ENCODE data around the gene TMEM74B.

TMEM74B gene

DNA sequence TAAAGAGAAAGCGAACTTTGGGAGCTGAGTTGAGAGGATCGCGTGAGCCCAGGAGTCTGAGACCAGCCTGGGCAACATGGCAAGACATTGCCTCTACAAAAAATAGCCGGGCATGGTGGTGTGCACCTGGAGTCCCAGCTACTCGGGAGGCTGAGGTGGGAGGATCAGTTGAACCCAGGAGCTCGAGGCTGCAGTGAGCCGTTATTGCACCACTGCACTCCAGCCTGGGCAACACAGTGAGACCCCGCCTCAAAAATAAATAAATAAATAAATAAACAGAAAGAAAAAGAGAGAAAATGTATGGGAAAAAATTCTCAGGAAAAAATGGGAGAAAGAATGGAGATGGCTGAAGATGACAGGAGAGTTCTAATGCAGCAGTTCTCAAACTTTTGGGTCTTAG lies 21.0 kb upstream of the TMEM74B start:
- DNase-seq (ENCODE audit: low spot score), result no peak

- DNase-seq (ENCODE audit: low spot score), result no peak
Measured at GRCh38 chr20:1204576-1204975, 19.8 kb upstream of the TMEM74B start.

- no peak for DNase-seq (ENCODE audit: low spot score)
Measured at GRCh38 chr20:1204113-1204512, 19.3 kb upstream of the TMEM74B start.

- DNase-seq (ENCODE audit: low spot score), result no peak
Measured at GRCh38 chr20:1203630-1204029, 18.8 kb upstream of the TMEM74B start.

DNA sequence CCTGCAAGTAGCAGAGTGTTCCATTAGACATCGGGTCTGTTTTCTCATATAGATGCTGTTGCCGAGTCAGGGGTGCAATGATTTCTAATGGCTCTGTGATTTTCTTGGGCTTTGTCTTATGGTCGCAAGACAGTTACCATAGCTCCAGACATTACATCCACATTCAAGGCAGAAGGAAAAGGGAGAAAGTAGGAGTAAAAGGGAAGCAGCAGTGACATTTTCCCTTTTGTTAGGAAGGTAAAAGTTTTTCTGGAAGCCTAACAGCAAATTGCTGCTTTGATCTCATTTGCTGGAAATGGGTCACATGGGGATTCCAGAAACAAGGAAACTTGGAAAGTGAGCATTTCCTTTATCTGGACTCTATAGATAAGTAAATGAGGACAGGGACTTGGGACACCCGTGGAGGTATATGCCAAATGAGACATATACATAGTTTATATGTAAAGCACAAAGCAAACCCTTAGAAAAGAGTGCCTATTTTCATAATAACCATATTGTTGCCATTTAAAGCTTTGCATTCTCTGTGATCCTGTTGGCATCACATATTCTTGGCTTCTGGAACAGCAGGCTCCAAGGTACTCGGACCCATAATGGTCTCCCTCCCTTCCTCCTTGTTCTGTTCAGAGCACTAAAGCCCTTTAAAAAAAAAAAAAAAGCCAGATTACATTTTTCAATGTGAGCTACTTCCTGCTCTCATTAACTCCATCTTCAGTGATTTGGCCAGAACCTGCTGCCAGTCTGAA lies 18.2 kb upstream of the TMEM74B start, which contains the start of gene C20orf202:
Gene C20orf202, plus strand, starts transcription at position 693 of the 743 bp plus-strand sequence. CDS start 132 bp downstream, outside the sequence.
- no peak for DNase-seq (ENCODE audit: low spot score)

DNA sequence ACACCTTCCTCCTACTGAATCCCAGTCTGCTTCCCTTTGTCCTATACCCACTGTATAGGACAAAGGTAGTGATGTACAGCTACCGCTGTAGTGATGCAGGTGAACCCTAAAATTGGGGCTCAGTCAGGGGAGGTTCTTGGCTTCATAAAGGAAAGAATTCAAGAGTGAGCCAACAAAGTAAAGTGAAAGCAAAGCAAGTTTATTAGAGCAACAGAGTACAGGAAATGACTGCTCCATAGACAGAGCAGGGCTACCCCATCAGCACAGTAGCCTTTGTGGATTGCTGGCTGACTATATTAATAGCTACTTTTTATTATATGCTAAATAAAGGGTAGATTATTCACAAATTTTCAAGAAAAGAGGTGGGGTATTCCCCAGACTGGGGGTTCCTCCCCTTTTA lies 15.2 kb upstream of the TMEM74B start:
- DNase-seq (ENCODE audit: low spot score), result no peak

DNA sequence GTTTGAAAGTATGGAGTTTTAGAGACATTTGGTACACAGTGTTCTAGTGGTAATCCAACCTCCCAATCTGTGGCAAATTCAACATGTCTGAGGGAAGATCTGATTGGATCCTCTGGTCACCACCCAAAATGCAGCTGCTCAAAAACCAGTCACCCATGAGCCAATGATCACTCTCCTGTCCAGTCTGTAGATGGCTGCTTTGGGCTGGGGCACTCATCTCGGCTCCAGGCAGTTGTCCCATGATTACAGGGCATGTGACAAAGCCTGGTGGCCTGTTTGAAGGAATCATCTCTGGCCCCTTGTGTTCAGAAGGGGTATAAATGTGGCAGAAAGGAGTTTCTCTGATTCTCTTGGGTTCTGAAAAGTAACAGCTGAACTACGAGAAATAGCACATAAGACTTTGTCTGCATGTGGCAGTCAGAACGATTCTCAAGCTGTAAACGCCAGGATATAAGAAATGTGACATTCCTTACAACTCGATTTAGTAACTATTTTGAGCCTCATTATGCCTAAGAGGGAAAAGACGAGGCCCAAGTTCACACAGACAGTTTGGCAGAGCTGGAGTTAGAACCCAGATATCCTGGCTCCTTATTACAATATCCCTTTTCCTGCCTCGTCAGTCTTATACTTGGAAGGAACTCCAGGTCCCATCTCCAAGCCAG lies 14.6 kb upstream of the TMEM74B start:
- DNase-seq (ENCODE audit: low spot score), result no peak

GRCh38 chr20:1198751-1199150 lies 14.0 kb upstream of the TMEM74B start:
- DNase-seq (ENCODE audit: low spot score), result no peak

GRCh38 chr20:1197801-1198200 lies 13.0 kb upstream of the TMEM74B start:
- DNase-seq (ENCODE audit: low spot score), result no peak

- no peak for DNase-seq (ENCODE audit: low spot score)
Measured at GRCh38 chr20:1196634-1197033, 11.9 kb upstream of the TMEM74B start.

- DNase-seq (ENCODE audit: low spot score), result no peak
Measured at GRCh38 chr20:1195226-1195625, 10.4 kb upstream of the TMEM74B start.

GRCh38 chr20:1191299-1191698 lies 6.5 kb upstream of the TMEM74B start:
- no peak for DNase-seq (ENCODE audit: low spot score)

GRCh38 chr20:1190847-1191246 lies 6.1 kb upstream of the TMEM74B start:
- no peak for DNase-seq (ENCODE audit: low spot score)

DNA sequence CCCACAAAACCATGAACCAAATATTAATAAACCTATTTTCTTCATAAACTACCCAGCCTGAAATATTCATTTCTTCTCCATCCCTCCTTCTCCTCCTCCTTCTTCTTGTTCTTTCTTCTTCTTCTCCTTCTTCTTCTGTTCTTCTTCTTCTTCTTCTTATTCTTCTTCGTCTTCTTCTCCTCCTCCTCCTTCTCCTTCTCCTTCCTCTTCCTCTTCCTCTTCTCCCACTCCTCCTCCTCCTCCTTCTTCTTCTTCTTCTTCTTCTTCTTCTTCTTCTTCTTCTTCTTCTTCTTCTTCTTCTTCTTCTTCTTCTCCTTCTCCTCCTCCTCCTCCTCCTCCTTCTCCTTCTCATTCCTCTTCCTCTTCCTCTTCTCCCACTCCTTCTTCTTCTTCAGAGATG lies 5.0 kb upstream of the TMEM74B start:
- DNase-seq (ENCODE audit: low spot score), result no peak

DNA sequence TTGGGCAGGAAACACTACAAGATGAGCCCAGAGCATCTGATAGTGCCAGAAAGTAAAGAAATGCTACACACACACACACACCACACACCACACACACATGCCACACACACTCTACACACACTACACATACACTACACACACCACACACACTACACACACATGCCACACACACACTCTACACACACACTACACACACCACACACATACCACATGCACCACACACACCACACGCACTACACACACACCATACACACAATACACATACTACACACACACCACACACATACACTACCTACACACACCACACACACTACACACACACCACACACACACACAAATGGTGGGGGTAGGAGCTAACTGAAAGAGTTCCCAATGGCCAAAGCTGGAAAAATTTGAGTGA lies 3.6 kb upstream of the TMEM74B start:
- no peak for DNase-seq (ENCODE audit: low spot score)

GRCh38 chr20:1187605-1188171 lies 2.9 kb upstream of the TMEM74B start:
- DNase-seq (ENCODE audit: low spot score), result no peak

GRCh38 chr20:1186367-1186991 lies 1.7 kb upstream of the TMEM74B start:
- DNase-seq (ENCODE audit: low spot score), result no peak

DNA sequence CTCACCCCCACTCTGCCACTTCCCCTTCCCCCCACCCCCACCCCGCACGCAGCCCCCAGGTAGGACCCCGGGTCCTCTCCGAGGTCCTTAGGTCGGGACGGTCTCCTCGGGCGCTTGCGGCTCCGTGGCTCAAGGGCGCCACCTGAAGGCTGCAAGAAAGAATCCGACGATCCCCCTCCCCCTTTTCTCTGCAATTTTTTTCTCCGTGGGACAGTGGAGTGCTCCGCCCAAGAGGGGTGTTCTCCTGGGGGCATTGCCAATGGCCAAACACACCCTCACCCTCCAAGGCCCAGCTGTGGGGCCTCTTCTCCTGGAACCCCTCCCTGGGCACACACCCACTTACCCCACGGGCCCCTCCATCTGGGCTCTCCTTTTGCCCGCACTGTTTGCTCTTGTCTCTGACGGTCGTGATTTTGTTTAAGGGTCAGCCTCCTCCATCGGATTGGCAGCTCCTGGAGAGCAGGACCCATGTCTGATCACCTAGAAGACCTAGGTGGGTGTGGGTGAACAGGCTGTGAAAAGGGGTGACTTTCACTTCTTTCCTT lies 1.1 kb upstream of the TMEM74B start:
- peak; percentile 32 for DNase-seq (ENCODE audit: low spot score)

DNA sequence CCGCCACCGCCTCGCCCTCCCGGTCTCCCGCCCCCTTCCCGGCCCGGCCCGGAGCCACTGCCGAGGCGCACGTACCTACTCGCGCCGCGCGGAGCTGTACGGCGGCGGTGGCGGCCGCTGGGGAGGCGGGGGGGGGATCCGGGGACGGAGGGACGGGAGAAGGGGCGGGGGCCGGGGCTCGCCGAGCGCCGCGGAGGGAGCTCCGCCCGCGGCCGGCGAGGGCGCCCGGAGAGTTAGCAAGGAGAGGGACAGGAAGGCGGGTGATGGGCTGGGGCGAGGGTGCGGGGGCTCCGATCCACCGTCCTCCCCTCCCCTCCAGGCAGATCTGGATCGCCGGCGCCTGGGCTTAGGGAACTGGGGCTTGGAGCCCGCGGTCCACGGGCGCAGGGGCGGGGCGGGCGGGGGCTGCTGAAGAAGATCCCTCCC lies 548 bp upstream of the TMEM74B start:
- no peak for DNase-seq (ENCODE audit: low spot score)

DNA sequence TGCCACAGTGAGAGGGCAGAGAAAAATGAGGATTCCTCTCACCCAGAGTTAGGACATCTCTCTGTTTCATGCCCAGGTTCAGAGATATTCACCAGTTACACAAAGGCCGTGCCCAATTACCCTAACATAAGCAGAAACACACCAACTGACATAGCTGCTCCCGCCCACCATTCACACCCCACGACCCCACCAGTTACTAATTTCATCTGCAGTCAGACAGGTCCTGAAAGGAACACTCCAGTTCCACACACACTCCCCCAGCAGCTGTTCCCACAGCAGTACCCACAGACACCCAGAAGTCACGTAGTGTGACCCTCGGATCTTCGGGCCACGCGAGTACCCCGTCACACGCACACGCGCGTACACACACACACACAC lies 532 bp downstream of the TMEM74B start:
- DNase-seq (ENCODE audit: low spot score), result no peak

DNA sequence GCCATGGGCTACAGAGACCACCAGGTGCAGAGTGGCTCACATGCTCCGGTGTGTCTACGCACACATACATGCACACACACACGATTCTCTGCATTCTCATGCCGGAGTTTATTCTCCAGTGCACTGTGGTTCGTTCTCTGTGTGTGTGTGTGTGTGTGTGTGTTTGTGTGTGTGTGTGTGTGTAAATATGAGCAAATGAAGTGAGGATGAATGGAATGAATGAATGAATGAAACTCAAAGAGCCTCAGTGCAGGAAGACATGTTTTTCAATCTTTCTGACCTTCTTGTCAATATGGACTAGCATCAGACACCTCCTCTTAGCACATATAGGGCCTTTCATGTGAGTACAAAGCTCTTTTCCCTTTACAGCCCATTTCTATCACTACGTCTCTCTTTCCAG lies 1.6 kb downstream of the TMEM74B start:
- DNase-seq (ENCODE audit: low spot score), result no peak

GRCh38 chr20:1182106-1182505 lies 2.7 kb downstream of the TMEM74B start:
- DNase-seq (ENCODE audit: low spot score), result no peak

GRCh38 chr20:1180949-1181348 lies 3.8 kb downstream of the TMEM74B start:
- no peak for DNase-seq (ENCODE audit: low spot score)

Data from Ammon's horn (tissue), 1 donor.